Left lung (tissue), 10 donors: ENCODE measurements around the gene CNOT6. TPM values are rescaled to one million over a fixed set of nuclear protein-coding genes. Genes with fewer than 3 reads are reported as not detected.

Experiments used
- ATAC-seq: fragments of 200-7000 bp; cut with Tn5 transposase; one replicate; pipeline ENCODE4 v1.9.1; 2020; ENCODE audit warnings: moderate library complexity
- DNase-seq, 4 donors: peaks; one replicate each; pipeline ENCODE4 v3.0.0-alpha.2; 2013 to 2020
- H3K27ac ChIP-seq, 2 donors: fragments of 200-600 bp; sonication (generic) in 1 of 2; one replicate each; pipeline versions ENCODE4 v1.5.0 to v1.8.0; 2020 to 2021
- H3K27me3 ChIP-seq, 2 donors: fragments of 200-600 bp; sonication (generic) in 1 of 2; one replicate each; pipeline versions ENCODE4 v1.5.0 to v1.8.0; 2020 to 2021
- H3K36me3 ChIP-seq, 2 donors: fragments of 200-600 bp; sonication (generic) in 1 of 2; one replicate each; pipeline versions ENCODE4 v1.5.0 to v1.8.0; 2020 to 2021
- H3K4me1 ChIP-seq, 2 donors: fragments of 200-600 bp; one replicate each; pipeline ENCODE4 v1.8.0; 2021
- H3K4me3 ChIP-seq, 2 donors: fragments of 200-600 bp; sonication (generic) in 1 of 2; one replicate each; pipeline versions ENCODE4 v1.5.0 to v1.8.0; 2020 to 2021; ENCODE audit warnings: mild to moderate bottlenecking in 1 of 2
- H3K9me3 ChIP-seq, 2 donors: fragments of 200-600 bp; sonication (generic) in 1 of 2; one replicate each; pipeline versions ENCODE4 v1.5.0 to v1.8.0; 2020 to 2021
- intact Hi-C, 2 donors: fragments of 100-400 bp; cut with DNase I; formaldehyde crosslinking; loops; one replicate each; pipeline versions ENCODE4 v1.11.2 to v1.14.2; 2022
- polyA plus RNA-seq, 6 donors: library from polyadenylated mRNA; unstranded; fragments of 120-200 nt; gene quantifications; one replicate each; pipeline ENCODE4 v1.2.1, GENCODE V29; 2013; ENCODE audit not compliant: insufficient read length in 6 of 6
- total RNA-seq, 2 donors: library from RNA; stranded (reverse); fragmentation: NEBNext Ultra II Directional; extraction: Animal tissue kit (Norgen Biotek cat#: 25700); gene quantifications; one replicate each; pipeline ENCODE4 v1.2.1, GENCODE V29; 2021
- TF ChIP-seq, protein P1 (sequence below), 2 donors: fragments of 200-600 bp; sonication (generic) in 1 of 2; IDR thresholded peaks; one replicate each; pipeline versions ENCODE4 v1.5.0 to v1.8.0; 2021; ENCODE audit warnings: antibody characterized with exemption in 2 of 2
- donor health status: DM: no; HTN: yes; CAD: no.
- donor health status: DM: no; HTN: no; CAD: no.

CNOT6 gene
- total and polyA plus RNA-seq, 8 donors: 29.1 to 58.3 (median 50.0) TPM

DNA sequence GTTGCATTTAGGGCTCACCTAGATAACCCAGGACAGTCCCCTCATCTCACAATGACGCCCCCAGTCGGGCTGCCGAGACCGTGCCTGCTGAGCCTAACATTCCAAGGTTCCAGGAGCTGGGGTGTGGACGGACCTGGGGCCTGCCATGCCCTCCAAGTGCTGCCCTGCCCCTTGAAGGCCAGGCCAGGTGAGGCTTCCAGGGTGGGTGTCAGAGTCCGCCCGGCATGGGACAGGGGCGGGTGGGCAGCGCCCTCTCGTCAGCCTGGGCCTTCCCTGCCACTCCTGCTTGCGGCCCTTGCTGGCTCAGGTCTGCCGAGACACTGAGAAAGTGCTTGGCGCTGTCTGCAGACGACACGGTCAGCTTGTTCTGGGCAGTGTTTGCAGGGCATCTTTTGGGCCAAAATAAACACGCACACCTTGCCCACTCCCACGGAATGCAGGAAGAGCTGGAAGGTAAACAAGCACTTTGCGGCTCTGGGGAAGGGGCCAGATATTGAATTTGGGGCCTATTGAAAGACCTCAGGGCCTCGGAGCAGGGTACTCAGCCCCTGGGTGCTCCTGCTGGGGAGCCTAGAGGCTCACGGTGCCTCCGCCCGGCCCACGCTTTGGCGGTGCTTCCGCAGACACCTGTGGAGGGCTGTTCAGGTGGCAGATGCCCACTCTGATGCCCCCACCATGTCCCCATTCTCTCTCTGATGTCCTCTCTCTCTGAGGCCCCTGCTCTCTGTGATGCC, 101.4 kb downstream of the CNOT6 start:
- Histone ChIP-seq H3K4me1 (peaks cover 8 to 16% of the 10 kb centered on the region in 2 donors), H3K36me3 (no peaks in the 10 kb centered on the region), H3K9me3 (no peaks in the 10 kb centered on the region), H3K27me3 (peaks cover 12 to 24% of the 10 kb centered on the region in 2 donors), H3K27ac (no peak overlapping the region), H3K4me3 (no peak overlapping the region)
- intact Hi-C loops: no loop called here
- TF ChIP-seq, protein P1, sequence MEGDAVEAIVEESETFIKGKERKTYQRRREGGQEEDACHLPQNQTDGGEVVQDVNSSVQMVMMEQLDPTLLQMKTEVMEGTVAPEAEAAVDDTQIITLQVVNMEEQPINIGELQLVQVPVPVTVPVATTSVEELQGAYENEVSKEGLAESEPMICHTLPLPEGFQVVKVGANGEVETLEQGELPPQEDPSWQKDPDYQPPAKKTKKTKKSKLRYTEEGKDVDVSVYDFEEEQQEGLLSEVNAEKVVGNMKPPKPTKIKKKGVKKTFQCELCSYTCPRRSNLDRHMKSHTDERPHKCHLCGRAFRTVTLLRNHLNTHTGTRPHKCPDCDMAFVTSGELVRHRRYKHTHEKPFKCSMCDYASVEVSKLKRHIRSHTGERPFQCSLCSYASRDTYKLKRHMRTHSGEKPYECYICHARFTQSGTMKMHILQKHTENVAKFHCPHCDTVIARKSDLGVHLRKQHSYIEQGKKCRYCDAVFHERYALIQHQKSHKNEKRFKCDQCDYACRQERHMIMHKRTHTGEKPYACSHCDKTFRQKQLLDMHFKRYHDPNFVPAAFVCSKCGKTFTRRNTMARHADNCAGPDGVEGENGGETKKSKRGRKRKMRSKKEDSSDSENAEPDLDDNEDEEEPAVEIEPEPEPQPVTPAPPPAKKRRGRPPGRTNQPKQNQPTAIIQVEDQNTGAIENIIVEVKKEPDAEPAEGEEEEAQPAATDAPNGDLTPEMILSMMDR (IDR thresholded peaks at IDR 0.05): no peak
- ATAC-seq (peak; percentile 18), DNase-seq (peak in 1 of 4 donors; percentile 61)

DNA sequence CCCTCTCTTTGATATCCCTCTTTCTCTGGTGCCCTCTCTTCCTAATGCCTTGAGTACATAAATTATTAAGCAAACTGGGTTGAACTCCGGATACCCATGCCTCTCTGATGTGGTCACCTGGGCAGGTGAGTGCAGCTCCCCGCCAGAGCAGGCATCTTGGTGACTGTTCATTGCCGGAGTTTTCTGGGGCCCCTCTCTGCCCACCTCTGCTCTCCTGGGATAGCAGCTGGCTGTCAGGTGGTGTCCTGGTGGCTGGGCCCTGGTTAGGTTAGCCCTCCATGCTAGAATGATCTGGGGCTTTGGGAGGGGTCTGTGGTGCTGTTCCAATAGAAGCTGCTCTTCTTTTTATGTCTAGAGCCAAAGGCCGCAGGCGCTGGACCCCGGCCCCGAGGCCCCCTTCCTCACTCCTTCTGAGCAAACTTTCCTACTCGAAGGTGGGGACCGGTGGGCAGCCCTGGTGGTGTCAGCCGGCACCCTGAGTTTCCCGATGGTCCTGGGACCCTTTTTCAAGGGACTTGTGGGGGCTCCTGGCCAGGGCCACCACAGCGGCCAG, 102.0 kb downstream of the CNOT6 start:
- Histone ChIP-seq H3K36me3 (no peaks in the 10 kb centered on the region), H3K27ac (no peak overlapping the region), H3K4me1 (peaks cover 3 to 10% of the 10 kb centered on the region in 2 donors), H3K27me3 (peaks cover 5 to 17% of the 10 kb centered on the region in 2 donors), H3K4me3 (no peak overlapping the region), H3K9me3 (no peaks in the 10 kb centered on the region)
- TF ChIP-seq, protein P1 (IDR thresholded peaks at IDR 0.05): no peak
- intact Hi-C loops: no loop called here
- ATAC-seq (no peak), DNase-seq (peak in 1 of 4 donors; percentile 70)

DNA sequence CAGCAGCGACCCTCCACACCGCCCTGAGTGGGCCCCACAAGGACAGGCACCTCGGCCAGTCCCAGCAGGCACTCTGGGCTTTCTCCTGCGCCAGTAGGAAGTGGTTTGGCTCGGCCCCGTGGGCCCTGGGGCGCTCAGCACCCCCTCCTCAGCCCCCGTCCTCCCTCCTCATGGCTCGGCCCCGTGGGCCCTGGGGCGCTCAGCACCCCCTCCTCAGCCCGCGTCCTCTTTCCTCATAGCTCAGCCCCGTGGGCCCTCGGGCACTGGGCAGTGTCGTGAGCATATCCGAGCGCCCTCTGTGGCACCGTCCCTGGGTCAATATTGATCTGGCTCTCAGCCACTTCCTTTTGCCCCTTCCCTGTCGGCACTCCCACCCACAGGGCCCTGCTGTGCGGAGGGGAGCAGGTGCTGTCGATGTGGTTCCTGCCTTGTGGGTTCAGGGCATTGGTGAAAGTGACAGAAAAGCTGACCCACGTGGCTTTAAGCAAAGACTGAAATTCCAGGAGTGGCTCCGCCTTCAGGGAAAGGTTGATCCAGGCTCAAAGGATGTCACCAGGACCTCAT, 102.6 kb downstream of the CNOT6 start:
- ATAC-seq: peak; percentile 2
- no peaks in the 10 kb centered on the region for H3K36me3 ChIP-seq
- H3K27me3 ChIP-seq: peaks cover under 1 to 12% of the 10 kb centered on the region in 2 donors
- peaks cover 3 to 4% of the 10 kb centered on the region in 2 donors for H3K4me1 ChIP-seq
- intact Hi-C loops: no loop called here
- no peak overlapping the region for H3K27ac ChIP-seq
- TF ChIP-seq, protein P1 (IDR thresholded peaks at IDR 0.05): no peak
- H3K4me3 ChIP-seq: no peak overlapping the region
- DNase-seq: peak in 1 of 4 donors; percentile 60
- H3K9me3 ChIP-seq: no peaks in the 10 kb centered on the region

DNA sequence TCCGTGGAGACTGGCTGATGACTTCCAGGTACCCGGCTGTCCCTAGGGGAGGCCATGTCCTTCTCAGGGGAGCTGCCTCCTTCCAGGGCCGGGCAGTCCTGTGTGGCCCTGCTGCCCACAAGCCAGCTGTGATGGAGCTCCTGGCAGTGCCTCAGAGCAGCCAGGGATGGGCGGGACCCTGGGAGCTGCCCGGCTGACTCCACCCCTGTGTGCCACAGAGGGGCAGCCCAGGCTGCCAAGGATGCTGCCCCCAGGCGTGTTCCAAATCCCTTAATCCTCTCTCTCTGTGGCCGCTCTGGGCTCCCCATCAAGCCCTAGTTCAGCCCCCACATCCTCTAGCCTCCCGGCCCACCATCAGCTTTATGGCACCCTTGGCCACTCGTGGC, 104.1 kb downstream of the CNOT6 start:
- TF ChIP-seq, protein P1 (IDR thresholded peaks at IDR 0.05): no peak
- DNase-seq: peak in 1 of 4 donors; percentile 49
- Histone ChIP-seq H3K27ac (no peak overlapping the region), H3K9me3 (no peaks in the 10 kb centered on the region), H3K27me3 (no peaks in the 10 kb centered on the region), H3K4me1 (peaks cover 0 to 3% of the 10 kb centered on the region in 2 donors), H3K36me3 (no peaks in the 10 kb centered on the region), H3K4me3 (no peak overlapping the region)
- intact Hi-C loops: no loop called here
- no peak for ATAC-seq
